Measurements from ENCODE around the gene SPRR1B. TPM values are rescaled to one million over a fixed set of nuclear protein-coding genes. Genes with fewer than 3 reads are reported as not detected.
"Not testable (repeated sequence)": the region's sequence is repeated elsewhere in the genome, so short reads cannot be mapped to it uniquely, and the experiment has no call there.

The SPRR1B gene
- total and polyA plus RNA-seq, 7 donors, result 0.23 TPM; not detected in 6

GRCh38 chr1:153032677-153033308 is 1.8 kb downstream of the SPRR1B start:
- H3K27ac ChIP-seq, result no peak overlapping the region
- DNase-seq, result no peak
- H3K4me1 ChIP-seq, result no peaks in the 10 kb centered on the region
- TF ChIP-seq CTCF (IDR thresholded peaks at IDR 0.05), result no peak
- no peaks in the 10 kb centered on the region for H3K9me3 ChIP-seq
- H3K4me3 ChIP-seq, result no peak overlapping the region
- no peak for ATAC-seq
- H3K36me3 ChIP-seq (ENCODE audit: insufficient read depth in 1 of 2, low read depth in 1 of 2), result no peaks in the 10 kb centered on the region
- intact Hi-C loops (cut with DNase I), result no loop called here
- 19 to 38% (median 36%) methylated on average over 3 of the region's 3 CpGs for whole genome bisulfite sequencing, 3 donors
- H3K27me3 ChIP-seq (ENCODE audit: insufficient read depth in 3 of 3, low read length in 2 of 3), result no peaks in the 10 kb centered on the region

- intact Hi-C loops (cut with DNase I), result no loop called here
- Histone ChIP-seq H3K27ac (no peak overlapping the region), H3K9me3 (no peaks in the 10 kb centered on the region), H3K4me3 (no peak overlapping the region), H3K36me3 (ENCODE audit: insufficient read depth in 1 of 2, low read depth in 1 of 2) (no peaks in the 10 kb centered on the region), H3K4me1 (no peaks in the 10 kb centered on the region), H3K27me3 (ENCODE audit: insufficient read depth in 3 of 3, low read length in 2 of 3) (no peaks in the 10 kb centered on the region)
- WGBS, 3 donors, result 81 to 90% (median 82%) methylated on average over 1 of the region's 1 CpG
- ATAC-seq, result no peak
- no peak for TF ChIP-seq CTCF (IDR thresholded peaks at IDR 0.05)
- DNase-seq, result no peak
These were observed 4.2 kb downstream of the SPRR1B start for GRCh38 chr1:153035211-153035610.

GRCh38 chr1:153040950-153041631 is 10.1 kb downstream of the SPRR1B start, which contains the start of gene SPRR2D:
Gene SPRR2D (minus strand): TSS chr1:153041120. CDS start chr1:153040346, 774 bp downstream.
- no peaks in the 10 kb centered on the region for H3K4me1 ChIP-seq

GRCh38 chr1:153049211-153049610 is 18.2 kb downstream of the SPRR1B start:
- Histone ChIP-seq H3K4me1 (no peaks in the 10 kb centered on the region), H3K36me3 (ENCODE audit: insufficient read depth in 1 of 2, low read depth in 1 of 2) (no peaks in the 10 kb centered on the region), H3K4me3 (no peak overlapping the region), H3K27ac (no peak overlapping the region), H3K9me3 (no peaks in the 10 kb centered on the region), H3K27me3 (ENCODE audit: insufficient read depth in 3 of 3, low read length in 2 of 3) (no peaks in the 10 kb centered on the region)
- intact Hi-C loops (cut with DNase I), result no loop called here
- DNase-seq (no peak), ATAC-seq (no peak)
- no peak for TF ChIP-seq CTCF (IDR thresholded peaks at IDR 0.05)
- WGBS, 3 donors, result 81 to 84% (median 84%) methylated on average over 2 of the region's 2 CpGs

More at GRCh38 chr1:153040950-153041631, 10.1 kb downstream of the SPRR1B start, which contains the start of gene SPRR2D:
- intact Hi-C loops (cut with DNase I), result no loop called here
- Histone ChIP-seq H3K27ac (no peak within 1 kb of the TSS), H3K9me3 (no peaks in the 10 kb centered on the region), H3K36me3 (ENCODE audit: insufficient read depth in 1 of 2, low read depth in 1 of 2) (no peaks in the 10 kb centered on the region), H3K4me3 (no peak within 1 kb of the TSS), H3K27me3 (ENCODE audit: insufficient read depth in 3 of 3, low read length in 2 of 3) (no peaks in the 10 kb centered on the region)
- no peak for ATAC-seq
- no peak for TF ChIP-seq CTCF (IDR thresholded peaks at IDR 0.05)
- WGBS, 3 donors, result 64 to 68% (median 64%) methylated on average over 4 of the region's 4 CpGs
- no peak for DNase-seq

GRCh38 chr1:153056111-153056510 is 25.1 kb downstream of the SPRR1B start:
- H3K4me3 ChIP-seq; intact Hi-C loops (cut with DNase I); ATAC-seq; DNase-seq; H3K36me3 ChIP-seq (ENCODE audit: insufficient read depth in 1 of 2, low read depth in 1 of 2); H3K27ac ChIP-seq; H3K9me3 ChIP-seq; H3K4me1 ChIP-seq; H3K27me3 ChIP-seq (ENCODE audit: insufficient read depth in 3 of 3, low read length in 2 of 3): not testable (repeated sequence)
- WGBS, 3 donors, result 47 to 56% (median 47%) methylated on average over 3 of the region's 3 CpGs

All from psoas muscle (tissue), 8 donors.